ENCODE data around the gene SLC25A6.
A peak's percentile ranks its signal among the peaks of the same experiment; 100 is the strongest.
"Not testable (repeated sequence)": the region's sequence is repeated elsewhere in the genome, so short reads cannot be mapped to it uniquely, and the experiment has no call there.

SLC25A6 gene

DNA sequence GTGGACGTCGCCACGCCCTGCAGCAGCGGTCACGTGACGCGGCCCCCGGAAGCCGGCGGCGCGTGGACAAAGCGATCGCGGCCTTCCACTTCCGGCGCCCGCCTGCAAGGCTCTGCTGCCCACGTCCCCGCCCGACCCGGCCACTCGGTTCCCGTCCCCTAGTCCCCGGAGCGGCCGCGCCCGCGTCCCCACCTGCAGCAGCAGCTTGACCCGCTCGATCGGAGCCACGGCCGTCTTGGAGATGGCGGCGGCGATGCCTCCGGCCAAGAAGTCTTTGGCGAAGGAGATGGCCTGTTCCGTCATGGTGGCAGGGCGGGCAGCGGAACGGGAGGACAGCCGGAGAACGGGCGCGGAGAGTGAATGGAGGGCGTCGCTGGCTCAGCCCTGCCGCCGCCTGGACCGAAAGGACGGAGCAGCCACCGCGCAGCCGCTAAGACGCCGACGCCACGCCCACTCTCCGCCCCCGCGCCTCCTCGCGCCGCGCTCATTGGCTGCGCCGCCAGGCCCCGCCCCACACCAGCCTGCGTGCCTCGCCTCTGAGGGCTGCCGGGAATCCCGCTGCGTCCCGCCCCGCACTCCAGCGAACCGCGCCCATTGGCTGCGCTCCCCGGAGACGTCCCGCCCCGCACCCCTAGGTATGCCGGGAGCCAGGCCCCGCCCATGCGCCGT is at the start of gene SLC25A6:
Gene SLC25A6 (minus strand): TSS at position 407 of the 669 bp plus-strand sequence. CDS start 104 bp downstream, at position 303.
- Histone ChIP-seq H3K9me3 (ENCODE audit: control insufficient read depth, insufficient read depth, low read length) (no peaks in the 10 kb centered on the region), H3K4me1 (ENCODE audit: insufficient read depth, low read length) (no peaks in the 10 kb centered on the region; the same call in 1 of the 2 replicates), H3K9ac (ENCODE audit: low read depth, low read length) (peak within 1 kb of the TSS; percentile 99), H3K36me3 (ENCODE audit: insufficient read depth, low read length) (peaks cover 37% of the 10 kb centered on the region)

GRCh38 chrX:1440506-1440905 is 48.6 kb upstream of the SLC25A6 start:
- no peaks in the 10 kb centered on the region for H3K4me1 ChIP-seq (ENCODE audit: insufficient read depth, low read length)
- H3K36me3 ChIP-seq (ENCODE audit: insufficient read depth, low read length), result peaks cover 6% of the 10 kb centered on the region; the same call in 1 of the 2 replicates
- H3K9me3 ChIP-seq (ENCODE audit: control insufficient read depth, insufficient read depth, low read length), result no peaks in the 10 kb centered on the region
- no peak overlapping the region for H3K9ac ChIP-seq (ENCODE audit: low read depth, low read length)

DNA sequence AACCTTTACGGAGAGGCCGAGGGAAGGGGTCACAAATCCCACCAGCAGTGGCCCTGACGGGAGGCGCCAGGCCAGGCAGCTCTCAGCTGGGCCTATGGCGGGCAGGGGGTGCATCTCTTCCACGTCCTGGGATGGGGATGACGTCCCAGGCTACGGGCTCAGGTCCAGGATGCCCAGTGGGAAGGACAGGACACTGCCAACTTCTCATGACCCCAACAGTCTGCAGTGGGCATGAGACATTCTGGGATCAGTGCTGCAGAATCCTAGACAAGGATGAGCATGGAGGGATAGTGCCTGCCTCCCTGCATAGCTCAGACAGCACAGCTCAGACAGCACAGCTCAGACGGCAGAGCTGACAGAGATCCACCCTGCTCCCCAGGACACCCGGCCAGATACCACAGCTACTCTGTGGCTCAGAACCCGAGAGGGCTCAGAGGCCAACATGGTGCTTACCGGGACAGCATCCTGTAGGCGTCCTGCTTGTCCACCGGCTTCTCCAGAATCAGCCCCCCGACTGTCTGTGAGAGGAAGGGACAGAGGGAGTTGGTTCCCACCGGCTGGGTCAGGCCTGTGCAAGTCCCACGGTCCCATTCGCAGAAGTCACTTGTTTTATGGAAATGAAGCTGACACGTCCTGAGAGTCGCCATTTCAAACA is 43.5 kb upstream of the SLC25A6 start:
- peaks cover 4% of the 10 kb centered on the region for H3K36me3 ChIP-seq (ENCODE audit: insufficient read depth, low read length)
- no peak overlapping the region for H3K9ac ChIP-seq (ENCODE audit: low read depth, low read length)
- no peaks in the 10 kb centered on the region for H3K9me3 ChIP-seq (ENCODE audit: control insufficient read depth, insufficient read depth, low read length)
- H3K4me1 ChIP-seq (ENCODE audit: insufficient read depth, low read length), result no peaks in the 10 kb centered on the region

GRCh38 chrX:1434871-1435240 is 42.9 kb upstream of the SLC25A6 start:
- Histone ChIP-seq H3K36me3 (ENCODE audit: insufficient read depth, low read length) (peaks cover 4% of the 10 kb centered on the region), H3K9me3 (ENCODE audit: control insufficient read depth, insufficient read depth, low read length) (no peaks in the 10 kb centered on the region), H3K9ac (ENCODE audit: low read depth, low read length) (no peak overlapping the region), H3K4me1 (ENCODE audit: insufficient read depth, low read length) (no peaks in the 10 kb centered on the region)

- Histone ChIP-seq H3K4me1 (ENCODE audit: insufficient read depth, low read length) (no peaks in the 10 kb centered on the region), H3K36me3 (ENCODE audit: insufficient read depth, low read length) (peaks cover 4% of the 10 kb centered on the region), H3K9ac (ENCODE audit: low read depth, low read length) (no peak overlapping the region), H3K9me3 (ENCODE audit: control insufficient read depth, insufficient read depth, low read length) (no peaks in the 10 kb centered on the region)
Observed at GRCh38 chrX:1433646-1434357, 41.9 kb upstream of the SLC25A6 start.

- Histone ChIP-seq H3K9ac (ENCODE audit: low read depth, low read length) (no peak overlapping the region), H3K4me1 (ENCODE audit: insufficient read depth, low read length) (no peaks in the 10 kb centered on the region), H3K36me3 (ENCODE audit: insufficient read depth, low read length) (peaks cover 14% of the 10 kb centered on the region), H3K9me3 (ENCODE audit: control insufficient read depth, insufficient read depth, low read length) (no peaks in the 10 kb centered on the region)
Observed at GRCh38 chrX:1430451-1430850, 38.5 kb upstream of the SLC25A6 start.

GRCh38 chrX:1427756-1428155 is 35.8 kb upstream of the SLC25A6 start:
- Histone ChIP-seq H3K9ac (ENCODE audit: low read depth, low read length) (no peak overlapping the region), H3K36me3 (ENCODE audit: insufficient read depth, low read length) (peaks cover 24% of the 10 kb centered on the region), H3K4me1 (ENCODE audit: insufficient read depth, low read length) (no peaks in the 10 kb centered on the region), H3K9me3 (ENCODE audit: control insufficient read depth, insufficient read depth, low read length) (no peaks in the 10 kb centered on the region)

GRCh38 chrX:1426321-1426720 is 34.4 kb upstream of the SLC25A6 start:
- H3K9ac ChIP-seq (ENCODE audit: low read depth, low read length); H3K4me1 ChIP-seq (ENCODE audit: insufficient read depth, low read length); H3K9me3 ChIP-seq (ENCODE audit: control insufficient read depth, insufficient read depth, low read length): not testable (repeated sequence)
- peaks cover 37% of the 10 kb centered on the region for H3K36me3 ChIP-seq (ENCODE audit: insufficient read depth, low read length)

DNA sequence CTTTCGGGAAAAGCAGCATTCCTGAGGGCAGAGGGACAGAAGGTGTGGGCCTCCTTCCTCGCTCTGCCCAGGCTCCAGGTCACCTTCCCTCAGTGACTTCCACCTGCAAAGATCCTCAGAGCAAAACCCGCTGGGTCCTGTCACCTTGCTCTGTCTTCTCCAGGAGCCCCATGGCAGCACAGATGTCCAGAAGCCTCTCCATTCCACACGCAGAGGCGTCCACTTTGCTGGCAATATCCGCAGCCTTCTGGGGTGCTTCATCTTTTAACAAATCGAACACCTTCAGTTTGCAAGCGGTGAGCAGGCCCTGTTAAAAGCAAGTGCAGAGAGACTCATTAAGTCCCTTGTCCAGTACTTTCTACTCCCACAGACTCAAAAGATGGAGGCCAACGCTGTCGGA is 33.5 kb upstream of the SLC25A6 start:
- Histone ChIP-seq H3K36me3 (ENCODE audit: insufficient read depth, low read length) (peaks cover 39% of the 10 kb centered on the region), H3K9ac (ENCODE audit: low read depth, low read length) (no peak overlapping the region), H3K9me3 (ENCODE audit: control insufficient read depth, insufficient read depth, low read length) (peaks cover 8% of the 10 kb centered on the region), H3K4me1 (ENCODE audit: insufficient read depth, low read length) (no peaks in the 10 kb centered on the region)

GRCh38 chrX:1424147-1424851 is 32.4 kb upstream of the SLC25A6 start:
- Histone ChIP-seq H3K9me3 (ENCODE audit: control insufficient read depth, insufficient read depth, low read length) (peaks cover 8% of the 10 kb centered on the region), H3K36me3 (ENCODE audit: insufficient read depth, low read length) (peaks cover 39% of the 10 kb centered on the region)

GRCh38 chrX:1423215-1423614 is 31.3 kb upstream of the SLC25A6 start:
- peaks cover 43% of the 10 kb centered on the region for H3K36me3 ChIP-seq (ENCODE audit: insufficient read depth, low read length)
- H3K4me1 ChIP-seq (ENCODE audit: insufficient read depth, low read length), result no peaks in the 10 kb centered on the region
- no peak overlapping the region for H3K9ac ChIP-seq (ENCODE audit: low read depth, low read length)
- peaks cover 8% of the 10 kb centered on the region for H3K9me3 ChIP-seq (ENCODE audit: control insufficient read depth, insufficient read depth, low read length)

More at GRCh38 chrX:1424147-1424851, 32.4 kb upstream of the SLC25A6 start:
- Histone ChIP-seq H3K9ac (ENCODE audit: low read depth, low read length) (no peak overlapping the region), H3K4me1 (ENCODE audit: insufficient read depth, low read length) (no peaks in the 10 kb centered on the region)

DNA sequence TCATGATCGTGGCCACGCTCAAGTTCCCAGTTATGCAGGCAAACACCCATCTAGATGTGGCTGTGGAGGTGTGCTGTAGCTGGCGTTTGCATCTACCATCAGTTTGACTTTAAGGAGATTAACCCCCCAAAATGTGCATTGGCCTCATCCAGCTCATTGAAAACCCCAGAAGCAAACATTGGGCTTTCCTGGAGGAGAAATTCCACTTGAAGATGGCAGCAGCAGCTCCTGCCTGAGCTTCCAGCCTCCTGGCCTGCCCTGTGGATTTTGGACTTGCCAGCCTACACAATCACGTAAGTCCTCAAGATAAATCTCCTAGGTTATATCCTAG is 30.2 kb upstream of the SLC25A6 start:
- Histone ChIP-seq H3K9ac (ENCODE audit: low read depth, low read length) (no peak overlapping the region), H3K4me1 (ENCODE audit: insufficient read depth, low read length) (no peaks in the 10 kb centered on the region), H3K9me3 (ENCODE audit: control insufficient read depth, insufficient read depth, low read length) (peaks cover 8% of the 10 kb centered on the region), H3K36me3 (ENCODE audit: insufficient read depth, low read length) (peaks cover 45% of the 10 kb centered on the region)

DNA sequence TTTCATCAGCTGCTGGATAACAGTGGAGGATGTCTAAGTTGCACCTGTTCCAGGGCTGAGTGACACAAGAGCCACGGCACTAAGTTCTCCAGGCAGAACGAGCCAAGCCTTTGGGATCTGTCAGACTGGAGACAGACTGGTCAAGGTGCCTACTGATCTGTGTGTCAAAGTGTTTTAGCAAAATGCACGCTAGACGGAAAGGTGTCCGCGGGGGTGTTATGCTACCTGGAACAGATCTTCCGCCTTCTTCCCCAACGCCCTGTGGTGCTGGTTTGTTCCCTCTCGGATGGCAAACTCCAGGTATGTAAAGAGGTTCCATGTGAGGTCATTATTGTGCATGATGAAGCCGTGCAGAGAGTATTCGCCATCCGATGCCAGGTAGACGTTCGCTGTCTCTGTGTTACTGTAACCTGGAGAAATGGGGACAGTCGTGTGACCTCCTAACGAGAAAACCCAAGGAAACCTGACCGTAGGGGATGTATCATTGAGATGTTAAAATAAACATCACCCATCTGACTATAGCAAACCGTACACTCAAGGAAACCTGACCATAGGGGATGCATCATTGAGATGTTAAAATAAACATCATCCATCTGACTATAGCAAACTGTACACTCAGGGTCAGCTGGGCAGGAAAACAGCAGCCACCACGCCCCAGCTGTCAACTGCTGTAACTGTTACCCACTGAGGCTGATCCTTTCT is 29.7 kb upstream of the SLC25A6 start:
- peaks cover 8% of the 10 kb centered on the region for H3K9me3 ChIP-seq (ENCODE audit: control insufficient read depth, insufficient read depth, low read length)
- peaks cover 48% of the 10 kb centered on the region for H3K36me3 ChIP-seq (ENCODE audit: insufficient read depth, low read length)
- H3K9ac ChIP-seq (ENCODE audit: low read depth, low read length), result no peak overlapping the region
- no peaks in the 10 kb centered on the region for H3K4me1 ChIP-seq (ENCODE audit: insufficient read depth, low read length)

GRCh38 chrX:1420371-1420770 is 28.5 kb upstream of the SLC25A6 start:
- Histone ChIP-seq H3K36me3 (ENCODE audit: insufficient read depth, low read length) (peaks cover 42% of the 10 kb centered on the region), H3K9me3 (ENCODE audit: control insufficient read depth, insufficient read depth, low read length) (peaks cover 8% of the 10 kb centered on the region), H3K9ac (ENCODE audit: low read depth, low read length) (no peak overlapping the region), H3K4me1 (ENCODE audit: insufficient read depth, low read length) (no peaks in the 10 kb centered on the region)
